Measurements from ENCODE around the gene PRSS2.
"Not testable (repeated sequence)": the region's sequence is repeated elsewhere in the genome, so short reads cannot be mapped to it uniquely, and the experiment has no call there.

Gene PRSS2

GRCh38 chr7:142770661-142771352, at the start of gene PRSS2:
Gene PRSS2, plus strand, starts transcription at chr7:142770970. Its CDS starts 13 bp downstream, at chr7:142770983.
- no peak for DNase-seq

- DNase-seq, result no peak
These were observed 49.8 kb upstream of the PRSS2 start for GRCh38 chr7:142720986-142721385.

- DNase-seq, result no peak
These were observed 48.4 kb upstream of the PRSS2 start for GRCh38 chr7:142722248-142722794.

GRCh38 chr7:142733271-142733670, 37.5 kb upstream of the PRSS2 start:
- no peak for DNase-seq

GRCh38 chr7:142739923-142740492, 30.8 kb upstream of the PRSS2 start:
- no peak for DNase-seq

GRCh38 chr7:142740786-142741185, 30.0 kb upstream of the PRSS2 start:
- no peak for DNase-seq

- not testable (repeated sequence) for DNase-seq
These were observed 28.8 kb upstream of the PRSS2 start for GRCh38 chr7:142741932-142742331.

- no peak for DNase-seq
These were observed 25.6 kb upstream of the PRSS2 start for GRCh38 chr7:142745091-142745635.

- DNase-seq, result no peak
These were observed 25.0 kb upstream of the PRSS2 start for GRCh38 chr7:142745745-142746144.

GRCh38 chr7:142746264-142746663, 24.5 kb upstream of the PRSS2 start:
- no peak for DNase-seq

GRCh38 chr7:142748410-142748809, 22.4 kb upstream of the PRSS2 start:
- DNase-seq, result not testable (repeated sequence)

- DNase-seq, result no peak
These were observed 21.4 kb upstream of the PRSS2 start, which contains the start of gene PRSS1 for GRCh38 chr7:142749218-142749993. Gene PRSS1, plus strand, starts transcription at chr7:142749472. Its CDS starts 13 bp downstream, at chr7:142749485.

- no peak for DNase-seq
These were observed 20.3 kb upstream of the PRSS2 start for GRCh38 chr7:142750321-142750938.

GRCh38 chr7:142751526-142752175, 19.1 kb upstream of the PRSS2 start:
- not testable (repeated sequence) for DNase-seq

- DNase-seq, result no peak
These were observed 18.2 kb upstream of the PRSS2 start for GRCh38 chr7:142752376-142753225.

GRCh38 chr7:142753366-142753765, 17.4 kb upstream of the PRSS2 start:
- no peak for DNase-seq

GRCh38 chr7:142753925-142754491, 16.8 kb upstream of the PRSS2 start:
- DNase-seq, result not testable (repeated sequence)

GRCh38 chr7:142754681-142755575, 15.8 kb upstream of the PRSS2 start:
- no peak for DNase-seq

GRCh38 chr7:142758312-142758711, 12.5 kb upstream of the PRSS2 start:
- not testable (repeated sequence) for DNase-seq

GRCh38 chr7:142759433-142759832, 11.3 kb upstream of the PRSS2 start:
- no peak for DNase-seq

All from activated T-cell treated with anti-CD3 and anti-CD28 coated beads for 4 hours (primary cell).